ENCODE data around the gene GCFC2. TPM values are rescaled to one million over a fixed set of nuclear protein-coding genes. Genes with fewer than 3 reads are reported as not detected.
"Not testable (repeated sequence)": the region's sequence is repeated elsewhere in the genome, so short reads cannot be mapped to it uniquely, and the experiment has no call there.

Gene GCFC2
- total RNA-seq, 1 donor from 2014 or later, result 9.6 TPM

- H3K27ac ChIP-seq (replicated peaks), result no peak overlapping the region
- H3K4me3 ChIP-seq, result no peak overlapping the region
- H3K36me3 ChIP-seq, result peaks cover 34% of the 10 kb centered on the region
- intact Hi-C loops (cut with micrococcal nuclease), result no loop called here
- no peaks in the 10 kb centered on the region for H3K27me3 ChIP-seq (ENCODE audit: low read depth)
- H3K9me3 ChIP-seq (replicated peaks), result no peaks in the 10 kb centered on the region
- peaks cover 17% of the 10 kb centered on the region for H3K4me1 ChIP-seq
- DNase-seq, result no peak
- no peak for TF ChIP-seq CTCF (IDR thresholded peaks at IDR 0.05; ENCODE audit: borderline replicate concordance)
These were observed 30.3 kb downstream of the GCFC2 start for GRCh38 chr2:75680402-75680801.

GRCh38 chr2:75679556-75679955 is 31.2 kb downstream of the GCFC2 start:
- Histone ChIP-seq H3K4me3 (no peak overlapping the region), H3K27me3 (ENCODE audit: low read depth) (no peaks in the 10 kb centered on the region), H3K27ac (replicated peaks) (no peak overlapping the region), H3K9me3 (replicated peaks) (no peaks in the 10 kb centered on the region), H3K36me3 (peaks cover 27% of the 10 kb centered on the region), H3K4me1 (peaks cover 21% of the 10 kb centered on the region)
- intact Hi-C loops (cut with micrococcal nuclease), result loop anchor here (5.0 kb wide), 1 partner anchor 37 kb away; no protein-coding TSS in a partner anchor
- no peak for DNase-seq
- no peak for TF ChIP-seq CTCF (IDR thresholded peaks at IDR 0.05; ENCODE audit: borderline replicate concordance)

GRCh38 chr2:75676464-75676863 is 34.3 kb downstream of the GCFC2 start:
- no peak for DNase-seq
- Histone ChIP-seq H3K4me1 (peaks cover 21% of the 10 kb centered on the region), H3K36me3 (peaks cover 34% of the 10 kb centered on the region), H3K4me3 (no peak overlapping the region), H3K9me3 (replicated peaks) (no peaks in the 10 kb centered on the region), H3K27me3 (ENCODE audit: low read depth) (no peaks in the 10 kb centered on the region), H3K27ac (replicated peaks) (no peak overlapping the region)
- intact Hi-C loops (cut with micrococcal nuclease), result loop anchor here (5.0 kb wide), 1 partner anchor 34 kb away; no protein-coding TSS in a partner anchor
- no peak for TF ChIP-seq CTCF (IDR thresholded peaks at IDR 0.05; ENCODE audit: borderline replicate concordance)

GRCh38 chr2:75675908-75676307 is 34.8 kb downstream of the GCFC2 start:
- no peaks in the 10 kb centered on the region for H3K27me3 ChIP-seq (ENCODE audit: low read depth)
- no peak overlapping the region for H3K4me3 ChIP-seq
- H3K9me3 ChIP-seq (replicated peaks), result no peaks in the 10 kb centered on the region
- TF ChIP-seq CTCF (IDR thresholded peaks at IDR 0.05; ENCODE audit: borderline replicate concordance), result no peak
- intact Hi-C loops (cut with micrococcal nuclease), result loop anchor here (5.0 kb wide), 1 partner anchor 34 kb away; no protein-coding TSS in a partner anchor
- peaks cover 21% of the 10 kb centered on the region for H3K4me1 ChIP-seq
- H3K27ac ChIP-seq (replicated peaks), result peak overlapping the region; percentile 14
- H3K36me3 ChIP-seq, result peaks cover 34% of the 10 kb centered on the region
- DNase-seq, result no peak

GRCh38 chr2:75675423-75675822 is 35.3 kb downstream of the GCFC2 start:
- Histone ChIP-seq H3K27ac (replicated peaks) (peak overlapping the region; percentile 14), H3K4me1 (peaks cover 21% of the 10 kb centered on the region), H3K36me3 (peaks cover 36% of the 10 kb centered on the region)
- not testable (repeated sequence) for H3K4me3 ChIP-seq; H3K9me3 ChIP-seq (replicated peaks); H3K27me3 ChIP-seq (ENCODE audit: low read depth); DNase-seq
- intact Hi-C loops (cut with micrococcal nuclease), result loop anchor here (5.0 kb wide), 1 partner anchor 33 kb away; no protein-coding TSS in a partner anchor

GRCh38 chr2:75667884-75668283 is 42.8 kb downstream of the GCFC2 start:
- TF ChIP-seq CTCF (IDR thresholded peaks at IDR 0.05; ENCODE audit: borderline replicate concordance), result no peak
- Histone ChIP-seq H3K36me3 (peaks cover 42% of the 10 kb centered on the region), H3K4me1 (no peaks in the 10 kb centered on the region), H3K4me3 (no peak overlapping the region), H3K27ac (replicated peaks) (no peak overlapping the region), H3K27me3 (ENCODE audit: low read depth) (no peaks in the 10 kb centered on the region), H3K9me3 (replicated peaks) (no peaks in the 10 kb centered on the region)
- intact Hi-C loops (cut with micrococcal nuclease), result no loop called here
- DNase-seq, result no peak
